NB4 (cell line): ENCODE measurements around the gene IFI27L1.

Experiments used
- DNase-seq: peaks from one replicate; pipeline ENCODE4 v3.0.0; 2010; ENCODE audit warnings: low read depth
- H3K4me3 ChIP-seq: one replicate; pipeline ENCODE4 v1.5.1; 2011; ENCODE audit warnings: mild to moderate bottlenecking, low read depth, low read length, moderate library complexity
- MYC ChIP-seq: IDR thresholded peaks from 2 replicates; pipeline ENCODE4 v1.6.1; 2011; ENCODE audit warnings: low read depth, low read length
- POLR2A ChIP-seq: IDR thresholded peaks from 2 replicates; pipeline ENCODE4 v1.6.1; 2011; ENCODE audit warnings: mild to moderate bottlenecking; ENCODE audit not compliant: insufficient read length; ENCODE audit errors: extremely low read depth
- TF ChIP-seq, protein P1 (sequence below): IDR thresholded peaks from 2 replicates; pipeline ENCODE4 v1.6.1; 2011; ENCODE audit warnings: low read depth, low read length
- TF ChIP-seq, protein P2 (sequence below): IDR thresholded peaks from one replicate; pipeline ENCODE4 v1.5.1; 2012; ENCODE audit warnings: low read depth, low read length

IFI27L1 gene

DNA sequence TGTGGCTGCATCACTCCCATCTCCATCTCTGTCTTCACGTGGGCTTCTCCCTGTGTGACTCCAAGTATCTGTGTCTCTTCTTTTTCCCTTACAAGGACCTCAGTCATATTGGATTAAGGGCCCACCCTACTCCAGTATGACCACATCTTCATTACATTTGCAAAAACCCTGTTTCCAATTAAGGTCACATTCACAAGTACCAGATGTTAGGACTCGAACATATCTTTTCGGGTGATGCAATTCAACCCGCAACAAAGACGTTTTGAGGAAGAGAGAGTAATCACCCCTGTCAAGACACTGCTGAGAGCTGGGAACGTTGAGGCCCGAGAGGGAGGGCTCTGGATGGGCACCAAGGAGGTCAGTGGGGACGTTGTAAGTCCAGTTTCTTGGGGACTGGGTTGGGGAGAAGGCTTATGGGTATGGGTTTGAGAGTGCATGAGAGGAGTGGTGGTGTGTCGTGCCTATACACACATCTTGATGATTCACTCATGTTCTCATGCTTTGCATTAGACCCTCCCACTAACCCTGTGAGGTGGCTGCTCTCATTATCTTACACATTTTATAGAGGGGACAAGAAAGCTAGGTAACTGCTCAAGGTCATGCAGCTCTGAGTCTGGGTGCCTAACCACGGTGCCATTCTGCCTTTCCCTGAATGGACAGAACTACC is 17.3 kb downstream of the IFI27L1 start:
- H3K4me3 ChIP-seq: no peak overlapping the region
- no peak for TF ChIP-seq POLR2A
- no peak for TF ChIP-seq MYC
- TF ChIP-seq, protein P1, sequence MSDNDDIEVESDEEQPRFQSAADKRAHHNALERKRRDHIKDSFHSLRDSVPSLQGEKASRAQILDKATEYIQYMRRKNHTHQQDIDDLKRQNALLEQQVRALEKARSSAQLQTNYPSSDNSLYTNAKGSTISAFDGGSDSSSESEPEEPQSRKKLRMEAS: no peak
- TF ChIP-seq, protein P2, sequence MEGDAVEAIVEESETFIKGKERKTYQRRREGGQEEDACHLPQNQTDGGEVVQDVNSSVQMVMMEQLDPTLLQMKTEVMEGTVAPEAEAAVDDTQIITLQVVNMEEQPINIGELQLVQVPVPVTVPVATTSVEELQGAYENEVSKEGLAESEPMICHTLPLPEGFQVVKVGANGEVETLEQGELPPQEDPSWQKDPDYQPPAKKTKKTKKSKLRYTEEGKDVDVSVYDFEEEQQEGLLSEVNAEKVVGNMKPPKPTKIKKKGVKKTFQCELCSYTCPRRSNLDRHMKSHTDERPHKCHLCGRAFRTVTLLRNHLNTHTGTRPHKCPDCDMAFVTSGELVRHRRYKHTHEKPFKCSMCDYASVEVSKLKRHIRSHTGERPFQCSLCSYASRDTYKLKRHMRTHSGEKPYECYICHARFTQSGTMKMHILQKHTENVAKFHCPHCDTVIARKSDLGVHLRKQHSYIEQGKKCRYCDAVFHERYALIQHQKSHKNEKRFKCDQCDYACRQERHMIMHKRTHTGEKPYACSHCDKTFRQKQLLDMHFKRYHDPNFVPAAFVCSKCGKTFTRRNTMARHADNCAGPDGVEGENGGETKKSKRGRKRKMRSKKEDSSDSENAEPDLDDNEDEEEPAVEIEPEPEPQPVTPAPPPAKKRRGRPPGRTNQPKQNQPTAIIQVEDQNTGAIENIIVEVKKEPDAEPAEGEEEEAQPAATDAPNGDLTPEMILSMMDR: no peak
- no peak for DNase-seq

- H3K4me3 ChIP-seq: no peak overlapping the region
- TF ChIP-seq, protein P2: no peak
- TF ChIP-seq MYC: no peak
- no peak for TF ChIP-seq POLR2A
- TF ChIP-seq, protein P1: no peak
- no peak for DNase-seq
Observed at GRCh38 chr14:94099006-94099405, 17.9 kb downstream of the IFI27L1 start.

DNA sequence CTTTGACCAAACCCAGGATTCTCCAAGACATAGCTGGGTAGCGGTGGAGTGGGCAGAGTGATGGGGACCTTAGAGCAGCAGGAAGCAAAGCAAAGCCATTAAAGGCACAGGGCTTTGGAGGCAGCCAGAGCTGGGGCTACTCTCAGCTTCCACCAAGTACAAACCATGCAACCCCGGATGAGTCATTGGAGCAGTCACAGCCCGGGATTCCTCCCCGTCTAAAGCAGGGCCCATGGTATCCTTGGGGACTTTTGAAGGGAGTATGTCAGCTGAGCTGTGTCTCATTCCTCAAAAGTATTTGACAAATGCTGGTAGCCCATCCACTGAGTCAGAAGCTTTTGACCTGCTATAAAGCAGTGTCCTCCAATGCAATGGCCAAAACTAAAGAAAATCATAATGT is 19.7 kb downstream of the IFI27L1 start:
- TF ChIP-seq MYC: no peak
- TF ChIP-seq, protein P1: no peak
- TF ChIP-seq, protein P2: no peak
- TF ChIP-seq POLR2A: no peak
- no peak for DNase-seq
- no peak overlapping the region for H3K4me3 ChIP-seq

DNA sequence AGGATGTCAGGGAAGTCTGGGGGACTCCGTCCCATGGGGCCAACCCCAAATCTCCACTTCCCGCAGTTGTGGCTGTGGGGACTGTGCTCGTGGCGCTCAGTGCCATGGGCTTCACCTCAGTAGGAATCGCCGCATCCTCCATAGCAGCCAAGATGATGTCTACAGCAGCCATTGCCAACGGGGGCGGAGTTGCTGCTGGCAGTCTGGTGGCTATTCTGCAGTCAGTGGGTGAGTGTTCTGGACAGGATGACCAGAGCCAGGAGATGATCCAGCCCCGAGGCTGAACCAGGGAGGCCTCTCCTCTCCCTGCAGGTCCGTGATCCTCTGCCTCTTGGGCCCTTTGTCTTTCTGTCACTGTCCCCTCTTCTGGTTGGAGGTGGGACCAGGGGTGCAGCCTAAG is 20.6 kb downstream of the IFI27L1 start:
- DNase-seq: no peak
- TF ChIP-seq, protein P1: no peak
- TF ChIP-seq, protein P2: no peak
- no peak for TF ChIP-seq MYC
- no peak for TF ChIP-seq POLR2A
- no peak overlapping the region for H3K4me3 ChIP-seq

GRCh38 chr14:94102768-94103482 is 21.8 kb downstream of the IFI27L1 start:
- DNase-seq: no peak
- no peak overlapping the region for H3K4me3 ChIP-seq
- TF ChIP-seq POLR2A (no peak), MYC (no peak)
- TF ChIP-seq, protein P2: no peak
- TF ChIP-seq, protein P1: no peak
